M059J (cell line): ENCODE measurements around the gene EIF5B. TPM values are rescaled to one million over a fixed set of nuclear protein-coding genes. Genes with fewer than 3 reads are reported as not detected.
"Not testable (repeated sequence)": the region's sequence is repeated elsewhere in the genome, so short reads cannot be mapped to it uniquely, and the experiment has no call there.

ENCODE experiments used
- DNase-seq: peaks from one replicate; pipeline ENCODE4 v3.0.0-alpha.2; 2012; ENCODE audit warnings: low read depth
- total RNA-seq: library from RNA; depleted of rRNA; stranded (reverse); fragments of >200 nt; shearing (Covaris generic); gene quantifications from 2 replicates; pipeline ENCODE4 v1.2.3, GENCODE V29; 2014; rRNA removed

EIF5B gene
- total RNA-seq: 8.5 and 11.7 TPM in 2 replicates

- peak; percentile 95 for DNase-seq
These were observed at the start of gene EIF5B for GRCh38 chr2:99337113-99338028. EIF5B (plus strand) TSS chr2:99337389; CDS start chr2:99337555, 166 bp downstream.

GRCh38 chr2:99297994-99298393 lies 39.2 kb upstream of the EIF5B start:
- DNase-seq: peak; percentile 9

GRCh38 chr2:99299580-99299979 lies 37.6 kb upstream of the EIF5B start:
- no peak for DNase-seq

GRCh38 chr2:99301097-99301496 lies 36.1 kb upstream of the EIF5B start, which contains the start of gene LYG1:
LYG1 (minus strand) TSS chr2:99301197; CDS start chr2:99295670, 5,527 bp downstream.
- not testable (repeated sequence) for DNase-seq

GRCh38 chr2:99317161-99317872 lies 19.9 kb upstream of the EIF5B start:
- no peak for DNase-seq

DNA sequence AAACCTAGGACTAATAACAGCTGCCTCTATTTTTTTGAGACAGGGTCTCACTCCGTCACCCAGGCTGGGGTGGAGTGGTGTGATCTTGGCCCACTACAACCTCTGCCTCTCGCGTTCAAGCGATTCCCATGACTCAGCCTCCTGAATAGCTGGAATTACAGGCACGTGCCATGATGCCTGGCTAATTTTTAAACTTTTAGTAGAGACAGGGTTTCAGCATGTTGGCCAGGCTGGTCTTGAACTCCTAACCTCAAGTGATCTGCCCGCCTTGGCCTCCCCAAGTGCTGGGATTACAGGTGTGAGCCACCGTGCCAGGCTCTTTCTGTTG lies 19.4 kb upstream of the EIF5B start:
- DNase-seq: not testable (repeated sequence)

GRCh38 chr2:99325384-99325783 lies 11.8 kb upstream of the EIF5B start:
- no peak for DNase-seq

GRCh38 chr2:99335911-99336803 lies 1.0 kb upstream of the EIF5B start, which contains the start of gene TXNDC9:
TXNDC9 (minus strand) TSS chr2:99336333; CDS start chr2:99333210, 3,123 bp downstream.
- peak; percentile 99 for DNase-seq

DNA sequence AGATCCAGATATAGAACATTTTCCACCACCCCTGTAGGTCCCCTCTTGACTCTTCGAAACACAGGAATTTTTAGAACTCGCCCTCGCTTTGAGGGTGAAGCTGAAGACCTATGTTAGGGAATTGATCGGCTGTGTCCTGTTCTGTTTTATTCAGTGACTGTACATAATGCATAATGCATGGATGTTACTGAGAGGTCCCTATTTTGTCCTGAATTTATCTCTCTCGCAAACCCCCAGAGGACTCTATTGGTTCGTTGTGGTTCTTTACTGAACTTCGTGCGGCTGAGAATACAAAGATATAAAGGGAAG lies 431 bp upstream of the EIF5B start:
- no peak for DNase-seq

DNA sequence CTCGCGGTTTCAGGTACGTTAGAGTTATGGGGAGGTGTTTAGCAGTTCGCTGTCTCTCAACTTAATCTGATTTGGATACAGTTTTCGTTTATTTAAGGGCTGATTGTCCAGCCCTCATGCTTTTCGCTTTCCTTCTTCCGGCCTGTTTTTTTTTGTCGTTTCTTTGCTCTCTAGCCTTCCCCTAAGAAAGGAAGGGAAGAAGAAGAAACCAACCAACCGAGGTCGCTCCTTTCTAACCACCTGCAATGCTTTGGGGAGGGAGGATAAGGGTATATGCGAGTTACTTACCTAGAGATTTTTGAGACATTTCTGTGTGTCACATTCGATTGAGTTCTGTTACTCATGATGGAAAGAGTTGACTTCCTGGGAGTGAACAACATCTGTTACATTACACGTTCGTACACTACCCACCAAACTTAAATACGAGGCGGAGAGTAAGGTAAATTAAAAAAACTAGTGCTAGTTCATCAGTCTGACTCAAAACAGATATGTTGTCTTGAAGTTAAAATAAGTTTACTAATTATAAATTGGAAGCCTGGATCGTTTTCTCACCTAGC lies 918 bp downstream of the EIF5B start:
- peak; percentile 24 for DNase-seq

- no peak for DNase-seq
These were observed 3.6 kb downstream of the EIF5B start for GRCh38 chr2:99340669-99341236.

- no peak for DNase-seq
These were observed 5.3 kb downstream of the EIF5B start for GRCh38 chr2:99342536-99342935.

GRCh38 chr2:99345446-99345845 lies 8.3 kb downstream of the EIF5B start:
- DNase-seq: not testable (repeated sequence)

GRCh38 chr2:99346218-99346617 lies 9.0 kb downstream of the EIF5B start:
- DNase-seq: no peak

- DNase-seq: no peak
These were observed 11.0 kb downstream of the EIF5B start for GRCh38 chr2:99348173-99348572.

- no peak for DNase-seq
These were observed 13.0 kb downstream of the EIF5B start for GRCh38 chr2:99350194-99350593.

DNA sequence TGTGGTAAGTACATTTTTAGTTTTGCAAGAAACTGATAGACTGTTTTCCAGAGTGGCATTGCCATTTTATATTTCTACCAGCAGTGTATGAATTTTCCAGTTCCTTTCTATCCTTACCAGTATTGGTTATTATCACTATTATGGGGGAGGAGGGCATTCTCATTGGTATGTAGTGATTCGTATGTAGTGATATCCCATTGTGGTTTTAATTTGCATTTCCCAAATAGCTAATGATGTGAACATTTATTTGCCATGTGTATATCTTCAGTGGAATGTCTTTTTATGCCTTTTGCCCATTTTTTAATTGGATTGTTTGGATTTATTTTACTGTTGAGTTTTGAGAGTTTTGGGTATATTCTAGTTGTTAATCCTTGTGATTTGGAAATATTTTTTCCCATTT lies 16.9 kb downstream of the EIF5B start:
- peak; percentile 18 for DNase-seq

GRCh38 chr2:99354825-99355224 lies 17.6 kb downstream of the EIF5B start:
- DNase-seq: not testable (repeated sequence)

DNA sequence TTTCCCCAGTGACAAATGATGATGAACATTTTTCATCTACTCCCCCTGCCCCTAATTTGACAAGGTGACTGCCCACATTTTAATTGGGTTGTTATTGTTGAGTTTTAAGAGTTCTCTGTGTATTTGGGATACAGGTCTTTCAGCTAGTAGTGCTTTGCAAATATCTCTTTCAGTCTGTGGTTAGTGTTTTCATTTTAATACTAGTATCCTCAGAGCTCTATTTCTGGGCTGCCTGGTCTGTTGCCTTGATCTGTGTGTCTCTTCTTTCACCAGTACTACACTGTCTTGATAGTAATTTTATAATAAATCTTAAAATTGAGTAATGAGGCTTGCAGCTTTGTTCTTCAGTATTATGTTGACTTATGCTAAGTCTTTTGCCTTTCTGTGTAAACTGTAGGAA lies 19.7 kb downstream of the EIF5B start:
- DNase-seq: no peak

DNA sequence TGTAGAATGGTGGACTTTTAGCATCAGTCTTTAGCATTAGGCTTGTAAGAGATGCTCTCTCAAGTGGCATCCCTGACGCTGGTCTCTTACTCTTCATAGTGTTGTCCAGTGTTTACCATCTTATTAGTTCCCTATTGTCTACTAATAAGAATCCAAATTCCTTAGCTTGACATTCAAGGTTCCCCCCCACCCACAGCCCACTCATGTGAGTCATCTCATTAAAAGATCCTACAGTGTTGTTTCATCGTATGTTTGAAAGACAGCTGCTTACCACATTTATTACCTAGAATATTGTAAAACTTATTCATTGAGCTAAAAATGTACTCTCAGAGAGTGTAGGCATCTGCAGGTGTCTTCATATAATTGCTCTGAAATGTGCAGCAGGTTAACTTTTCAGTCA lies 28.5 kb downstream of the EIF5B start:
- no peak for DNase-seq

GRCh38 chr2:99368854-99369253 lies 31.7 kb downstream of the EIF5B start:
- not testable (repeated sequence) for DNase-seq
